Body of pancreas (tissue), 4 donors: ENCODE results near the gene NMNAT3.

ENCODE experiments used
- CTCF ChIP-seq, 7 experiments: fragments of 450-650 bp in 4 of 7; fragments of 200-600 bp in 3 of 7; sonication (generic) in 3 of 7; IDR thresholded peaks; one replicate each; pipeline ENCODE4 v1.5.1; 2016 to 2019; ENCODE audit warnings: antibody characterized with exemption in 7 of 7
- POLR2A ChIP-seq, 3 donors: fragments of 450-650 bp; IDR thresholded peaks; one replicate each; pipeline ENCODE4 v1.6.1; 2016; ENCODE audit warnings: antibody characterized with exemption in 3 of 3, mild to moderate bottlenecking in 2 of 3

DNA sequence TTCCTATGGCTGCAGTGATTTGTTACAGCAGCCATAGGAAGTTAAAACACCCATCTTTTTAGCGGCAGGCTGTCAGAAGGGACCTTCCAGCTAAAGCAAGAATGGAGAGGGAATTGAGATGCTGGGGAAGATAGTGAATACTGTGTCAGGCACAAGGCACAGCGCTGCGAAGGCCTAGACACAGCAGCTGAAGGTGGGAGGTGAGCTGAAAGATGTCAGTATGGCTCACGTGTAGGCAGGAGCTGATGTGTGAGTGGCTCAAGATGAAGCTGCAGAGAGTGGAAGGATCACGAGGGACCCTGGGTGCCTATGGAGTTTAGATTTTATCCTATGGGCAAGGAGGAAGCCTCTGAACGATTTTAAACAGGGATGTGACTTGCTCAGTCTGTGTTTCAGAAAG, 44.3 kb downstream of the NMNAT3 start:
- TF ChIP-seq CTCF (IDR thresholded peaks at IDR 0.05) (no peak), POLR2A (IDR thresholded peaks at IDR 0.05) (no peak)
